GM12878 (cell line): ENCODE measurements around the gene FXN. TPM values are rescaled to one million over a fixed set of nuclear protein-coding genes. Genes with fewer than 3 reads are reported as not detected.

Experiments used
- ATAC-seq: fragments of 200-7000 bp; cut with Tn5 transposase; 3 replicates; pipeline ENCODE4 v1.9.1; 2020; ENCODE audit warnings: mild to moderate bottlenecking, moderate library complexity
- BruUV-seq: library from RNA; stranded (reverse); fragments of 400-500 nt; replicated peaks from 2 replicates; lab custom pipeline; 2021; lab: Mats Ljungman, UMichigan
- CTCF ChIA-PET: fragments of 300-600 bp; sonication (Branson Sonifier 250); formaldehyde crosslinking; extraction: SDS; loops from one replicate; lab custom pipeline; 2021; ENCODE audit warnings: inconsistent platforms; lab: Yijun Ruan, JAX
- POLR2A ChIA-PET: fragments of 350-600 bp; formaldehyde crosslinking; extraction: SDS; loops from one replicate; lab custom pipeline; 2021; ENCODE audit warnings: inconsistent platforms; lab: Charles Lee
- RAD21 ChIA-PET: fragments of 300-600 bp; sonication (Branson Sonifier 250); formaldehyde crosslinking; loops from one replicate; lab custom pipeline; 2023; ENCODE audit warnings: antibody characterized with exemption; ENCODE audit not compliant: unreplicated experiment; lab: Charles Lee
- SMC1A ChIA-PET: fragments of 300-600 bp; sonication (Branson Sonifier 250); formaldehyde crosslinking; loops from one replicate; lab custom pipeline; 2023; ENCODE audit not compliant: unreplicated experiment, uncharacterized antibody; lab: Charles Lee
- DNase-seq: peaks from one replicate; pipeline ENCODE4 v3.0.0-alpha.2; 2011; ENCODE audit warnings: low read depth, low spot score
- FAIRE-seq: peaks from 3 replicates; lab custom pipeline; 2011; peaks lifted over from hg19 to GRCh38; lab: Jason Lieb, UNC
- H2AFZ ChIP-seq: 2 replicates; pipeline ENCODE4 v1.6.0; 2011; ENCODE audit warnings: low read depth, low read length, control low read depth; ENCODE audit not compliant: control insufficient read depth
- H3K27ac ChIP-seq: 2 replicates; pipeline ENCODE4 v1.5.1; 2011; ENCODE audit warnings: control low read depth; ENCODE audit not compliant: control insufficient read depth, insufficient read depth
- H3K27me3 ChIP-seq, 2 experiments: replicated peaks in 1 of 2; 2 replicates each; pipeline versions ENCODE4 v1.6.0 to v1.6.1; 2011; ENCODE audit warnings: low read length in 1 of 2; ENCODE audit not compliant: control insufficient read depth in 2 of 2, insufficient read depth in 2 of 2
- H3K36me3 ChIP-seq, 2 experiments: 2 replicates each; pipeline ENCODE4 v1.5.1; 2011; ENCODE audit warnings: low read length in 1 of 2; ENCODE audit not compliant: control insufficient read depth in 2 of 2, insufficient read depth in 2 of 2
- H3K4me1 ChIP-seq: 2 replicates; pipeline ENCODE4 v1.6.1; 2011; ENCODE audit warnings: mild to moderate bottlenecking, low read length, moderate library complexity, mixed read lengths; ENCODE audit not compliant: control insufficient read depth, insufficient read depth
- H3K4me2 ChIP-seq: 2 replicates; pipeline ENCODE4 v1.6.0; 2011; ENCODE audit warnings: control low read depth; ENCODE audit not compliant: control insufficient read depth, insufficient read depth
- H3K4me3 ChIP-seq: fragments of 200-600 bp; sonication (generic); 2 replicates; pipeline ENCODE4 v1.5.1; 2016
- H3K79me2 ChIP-seq: 2 replicates; pipeline ENCODE4 v1.6.0; 2011; ENCODE audit warnings: low read length; ENCODE audit not compliant: control insufficient read depth, insufficient read depth
- H3K9ac ChIP-seq: 2 replicates; pipeline ENCODE4 v1.8.0; 2011; ENCODE audit warnings: low read length, control low read depth, mixed read lengths; ENCODE audit not compliant: control insufficient read depth, insufficient read depth
- H3K9me3 ChIP-seq: replicated peaks from 3 replicates; pipeline ENCODE4 v1.5.1; 2011; ENCODE audit warnings: mild to moderate bottlenecking, low read length; ENCODE audit not compliant: control insufficient read depth, insufficient read depth
- H4K20me1 ChIP-seq: 2 replicates; pipeline ENCODE4 v1.6.0; 2011; ENCODE audit not compliant: control insufficient read depth, insufficient read depth
- ATF7 ChIP-seq: fragments of 450-650 bp; IDR thresholded peaks from 2 replicates; pipeline ENCODE4 v1.6.1; 2016; ENCODE audit warnings: low read depth, mild to moderate bottlenecking
- HDGF ChIP-seq: fragments of 450-650 bp; IDR thresholded peaks from 2 replicates; pipeline ENCODE4 v1.6.1; 2016; ENCODE audit warnings: antibody characterized with exemption
- NBN ChIP-seq: fragments of 450-650 bp; IDR thresholded peaks from 2 replicates; pipeline ENCODE4 v1.6.1; 2016
- TCF12 ChIP-seq: IDR thresholded peaks from 2 replicates; pipeline ENCODE4 v1.6.1; 2011; ENCODE audit warnings: low read depth, mild to moderate bottlenecking, low read length
- TCF7 ChIP-seq: IDR thresholded peaks from 2 replicates; pipeline ENCODE4 v1.6.1; 2014; ENCODE audit warnings: antibody characterized with exemption, borderline replicate concordance
- WGBS: methylation state at CpG from one replicate; pipeline ENCODE4 v1.1.6; 2016; ENCODE audit warnings: low lambda C conversion rate; ENCODE audit not compliant: insufficient replicate concordance, insufficient coverage; ENCODE audit errors: missing lambda C conversion rate; 5-methylcytosine and 5-hydroxymethylcytosine counted together
- in situ Hi-C: fragments of 300-500 bp; cut with MboI; formaldehyde crosslinking; loops from 9 replicates; pipeline ENCODE4 v1.14.3; 2018; ENCODE audit warnings: mixed read lengths
- intact Hi-C: fragments of 100-400 bp; cut with micrococcal nuclease; formaldehyde crosslinking; loops from one replicate; pipeline ENCODE4 v1.14.2; 2022; ENCODE audit not compliant: unreplicated experiment
- polyA plus RNA-seq, 11 experiments: library from polyadenylated mRNA; depleted of rRNA in 4 of 11; unstranded in 6 of 11; stranded (reverse) in 5 of 11; fragments of >200 nt; fragmentation: Nextera tagmentation in 4 of 11; fragmentation: Illumina TruSeq in 1 of 11; extraction: Ambion mirVana in 4 of 11; extraction: Trizol in 1 of 11; gene quantifications; 1 replicate in 1 of 11; 2 replicates in 10 of 11; pipeline versions ENCODE4 v1.2.1 to v1.2.3, GENCODE V29; 2011 to 2016; ENCODE audit warnings: inconsistent platforms in 2 of 11, missing spikeins in 2 of 11, low read depth in 1 of 11
- total RNA-seq, 4 experiments: library from RNA; depleted of rRNA in 3 of 4; stranded (reverse); fragments of >200 nt in 3 of 4; fragmentation: Illumina TruSeq in 1 of 4; extraction: Trizol in 1 of 4; gene quantifications; 2 replicates each; pipeline versions ENCODE4 v1.2.1 to v1.2.3, GENCODE V29; 2013 to 2021
- TF ChIP-seq, protein P1 (sequence below): fragments of 450-650 bp; IDR thresholded peaks from 2 replicates; pipeline ENCODE4 v1.6.1; 2016; ENCODE audit warnings: mild to moderate bottlenecking
- TF ChIP-seq, protein P2 (sequence below): IDR thresholded peaks from 2 replicates; pipeline ENCODE4 v1.6.1; 2012; ENCODE audit warnings: improper control_type of control experiment, low read depth, low read length; ENCODE audit not compliant: insufficient replicate concordance
- TF ChIP-seq, protein P3 (sequence below): fragments of 450-650 bp; IDR thresholded peaks from 2 replicates; pipeline ENCODE4 v1.6.1; 2018; ENCODE audit warnings: borderline replicate concordance, mild to moderate bottlenecking; ENCODE audit not compliant: partially characterized antibody
- TF ChIP-seq, protein P4 (sequence below): fragments of 450-650 bp; IDR thresholded peaks from 2 replicates; pipeline ENCODE4 v1.6.1; 2016; ENCODE audit warnings: mild to moderate bottlenecking

Gene FXN
- total and polyA plus RNA-seq, 10 of the 15 experiments (the other 5 are each of a cell fraction or from before 2014, with no cell fraction given): 7.3 to 78.0 (median 23.2) TPM

DNA sequence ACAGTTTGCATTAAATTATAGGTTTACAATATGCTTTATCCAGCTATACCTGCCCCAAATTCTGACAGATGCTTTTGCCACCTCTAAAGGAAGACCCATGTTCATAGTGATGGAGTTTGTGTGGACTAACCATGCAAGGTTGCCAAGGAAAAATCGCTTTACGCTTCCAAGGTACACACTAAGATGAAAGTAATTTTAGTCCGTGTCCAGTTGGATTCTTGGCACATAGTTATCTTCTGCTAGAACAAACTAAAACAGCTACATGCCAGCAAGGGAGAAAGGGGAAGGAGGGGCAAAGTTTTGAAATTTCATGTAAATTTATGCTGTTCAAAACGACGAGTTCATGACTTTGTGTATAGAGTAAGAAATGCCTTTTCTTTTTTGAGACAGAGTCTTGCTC lies 41.0 kb downstream of the FXN start (continued):
- TF ChIP-seq, protein P1, sequence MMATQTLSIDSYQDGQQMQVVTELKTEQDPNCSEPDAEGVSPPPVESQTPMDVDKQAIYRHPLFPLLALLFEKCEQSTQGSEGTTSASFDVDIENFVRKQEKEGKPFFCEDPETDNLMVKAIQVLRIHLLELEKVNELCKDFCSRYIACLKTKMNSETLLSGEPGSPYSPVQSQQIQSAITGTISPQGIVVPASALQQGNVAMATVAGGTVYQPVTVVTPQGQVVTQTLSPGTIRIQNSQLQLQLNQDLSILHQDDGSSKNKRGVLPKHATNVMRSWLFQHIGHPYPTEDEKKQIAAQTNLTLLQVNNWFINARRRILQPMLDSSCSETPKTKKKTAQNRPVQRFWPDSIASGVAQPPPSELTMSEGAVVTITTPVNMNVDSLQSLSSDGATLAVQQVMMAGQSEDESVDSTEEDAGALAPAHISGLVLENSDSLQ: no peak
- TF ChIP-seq, protein P2, sequence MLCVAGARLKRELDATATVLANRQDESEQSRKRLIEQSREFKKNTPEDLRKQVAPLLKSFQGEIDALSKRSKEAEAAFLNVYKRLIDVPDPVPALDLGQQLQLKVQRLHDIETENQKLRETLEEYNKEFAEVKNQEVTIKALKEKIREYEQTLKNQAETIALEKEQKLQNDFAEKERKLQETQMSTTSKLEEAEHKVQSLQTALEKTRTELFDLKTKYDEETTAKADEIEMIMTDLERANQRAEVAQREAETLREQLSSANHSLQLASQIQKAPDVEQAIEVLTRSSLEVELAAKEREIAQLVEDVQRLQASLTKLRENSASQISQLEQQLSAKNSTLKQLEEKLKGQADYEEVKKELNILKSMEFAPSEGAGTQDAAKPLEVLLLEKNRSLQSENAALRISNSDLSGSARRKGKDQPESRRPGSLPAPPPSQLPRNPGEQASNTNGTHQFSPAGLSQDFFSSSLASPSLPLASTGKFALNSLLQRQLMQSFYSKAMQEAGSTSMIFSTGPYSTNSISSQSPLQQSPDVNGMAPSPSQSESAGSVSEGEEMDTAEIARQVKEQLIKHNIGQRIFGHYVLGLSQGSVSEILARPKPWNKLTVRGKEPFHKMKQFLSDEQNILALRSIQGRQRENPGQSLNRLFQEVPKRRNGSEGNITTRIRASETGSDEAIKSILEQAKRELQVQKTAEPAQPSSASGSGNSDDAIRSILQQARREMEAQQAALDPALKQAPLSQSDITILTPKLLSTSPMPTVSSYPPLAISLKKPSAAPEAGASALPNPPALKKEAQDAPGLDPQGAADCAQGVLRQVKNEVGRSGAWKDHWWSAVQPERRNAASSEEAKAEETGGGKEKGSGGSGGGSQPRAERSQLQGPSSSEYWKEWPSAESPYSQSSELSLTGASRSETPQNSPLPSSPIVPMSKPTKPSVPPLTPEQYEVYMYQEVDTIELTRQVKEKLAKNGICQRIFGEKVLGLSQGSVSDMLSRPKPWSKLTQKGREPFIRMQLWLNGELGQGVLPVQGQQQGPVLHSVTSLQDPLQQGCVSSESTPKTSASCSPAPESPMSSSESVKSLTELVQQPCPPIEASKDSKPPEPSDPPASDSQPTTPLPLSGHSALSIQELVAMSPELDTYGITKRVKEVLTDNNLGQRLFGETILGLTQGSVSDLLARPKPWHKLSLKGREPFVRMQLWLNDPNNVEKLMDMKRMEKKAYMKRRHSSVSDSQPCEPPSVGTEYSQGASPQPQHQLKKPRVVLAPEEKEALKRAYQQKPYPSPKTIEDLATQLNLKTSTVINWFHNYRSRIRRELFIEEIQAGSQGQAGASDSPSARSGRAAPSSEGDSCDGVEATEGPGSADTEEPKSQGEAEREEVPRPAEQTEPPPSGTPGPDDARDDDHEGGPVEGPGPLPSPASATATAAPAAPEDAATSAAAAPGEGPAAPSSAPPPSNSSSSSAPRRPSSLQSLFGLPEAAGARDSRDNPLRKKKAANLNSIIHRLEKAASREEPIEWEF: no peak
- TF ChIP-seq TCF7 (no peak), HDGF (no peak), ATF7 (no peak)

DNA sequence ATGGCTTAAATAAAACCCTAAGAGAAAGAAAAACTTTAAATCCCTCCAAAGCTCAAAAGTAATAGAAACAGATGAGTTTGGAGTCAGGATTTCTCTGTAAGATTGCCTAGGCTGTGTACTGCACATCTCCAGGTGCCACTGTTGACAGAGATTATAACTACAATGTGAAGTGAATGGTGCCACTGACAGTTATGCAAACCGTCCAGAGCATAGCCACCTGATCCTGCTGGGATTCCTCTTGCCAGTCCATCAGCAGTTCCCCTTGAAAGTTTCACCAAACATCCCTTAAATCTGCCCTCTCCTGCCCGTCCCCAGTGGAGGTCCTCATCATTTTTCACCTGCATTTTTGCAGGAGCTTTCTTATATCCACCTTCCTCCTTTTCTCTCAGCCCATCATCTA lies 42.5 kb downstream of the FXN start:
- no peaks in the 10 kb centered on the region; a peak in 1 of 4 replicates for H3K36me3 ChIP-seq
- H3K27me3 ChIP-seq: no peaks in the 10 kb centered on the region
- no TSS peak for BruUV-seq
- H3K4me2 ChIP-seq: no peak overlapping the region
- no peak overlapping the region for H2AFZ ChIP-seq
- 60% methylated on average over 2 of the region's 2 CpGs for WGBS
- no peak for DNase-seq
- in situ Hi-C loops (no loop called here), intact Hi-C loops (no loop called here)
- no peak overlapping the region for H3K4me3 ChIP-seq
- RAD21 ChIA-PET: no interaction called here
- POLR2A ChIA-PET: interaction anchor here (0.5 kb wide), 1 partner anchor 103 kb away, joined by 4 read pairs; no protein-coding TSS in a partner anchor
- SMC1A ChIA-PET: no interaction called here
- no peak for ATAC-seq
- H3K4me1 ChIP-seq: no peaks in the 10 kb centered on the region
- no peaks in the 10 kb centered on the region for H3K9me3 ChIP-seq
- no peaks in the 10 kb centered on the region for H4K20me1 ChIP-seq
- H3K27ac ChIP-seq: no peak overlapping the region
- no peak overlapping the region for H3K9ac ChIP-seq
- H3K79me2 ChIP-seq: no peaks in the 10 kb centered on the region
- CTCF ChIA-PET: interaction anchor here (2.3 kb wide), 1 partner anchor 115 kb away, joined by 8 read pairs; no protein-coding TSS in a partner anchor
- no peak for FAIRE-seq
- TF ChIP-seq TCF12 (no peak), NBN (no peak)
- TF ChIP-seq, protein P3, sequence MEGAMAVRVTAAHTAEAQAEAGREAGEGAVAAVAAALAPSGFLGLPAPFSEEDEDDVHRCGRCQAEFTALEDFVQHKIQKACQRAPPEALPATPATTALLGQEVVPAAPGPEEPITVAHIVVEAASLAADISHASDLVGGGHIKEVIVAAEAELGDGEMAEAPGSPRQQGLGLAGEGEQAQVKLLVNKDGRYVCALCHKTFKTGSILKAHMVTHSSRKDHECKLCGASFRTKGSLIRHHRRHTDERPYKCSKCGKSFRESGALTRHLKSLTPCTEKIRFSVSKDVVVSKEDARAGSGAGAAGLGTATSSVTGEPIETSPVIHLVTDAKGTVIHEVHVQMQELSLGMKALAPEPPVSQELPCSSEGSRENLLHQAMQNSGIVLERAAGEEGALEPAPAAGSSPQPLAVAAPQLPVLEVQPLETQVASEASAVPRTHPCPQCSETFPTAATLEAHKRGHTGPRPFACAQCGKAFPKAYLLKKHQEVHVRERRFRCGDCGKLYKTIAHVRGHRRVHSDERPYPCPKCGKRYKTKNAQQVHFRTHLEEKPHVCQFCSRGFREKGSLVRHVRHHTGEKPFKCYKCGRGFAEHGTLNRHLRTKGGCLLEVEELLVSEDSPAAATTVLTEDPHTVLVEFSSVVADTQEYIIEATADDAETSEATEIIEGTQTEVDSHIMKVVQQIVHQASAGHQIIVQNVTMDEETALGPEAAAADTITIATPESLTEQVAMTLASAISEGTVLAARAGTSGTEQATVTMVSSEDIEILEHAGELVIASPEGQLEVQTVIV: no peak
- TF ChIP-seq, protein P4, sequence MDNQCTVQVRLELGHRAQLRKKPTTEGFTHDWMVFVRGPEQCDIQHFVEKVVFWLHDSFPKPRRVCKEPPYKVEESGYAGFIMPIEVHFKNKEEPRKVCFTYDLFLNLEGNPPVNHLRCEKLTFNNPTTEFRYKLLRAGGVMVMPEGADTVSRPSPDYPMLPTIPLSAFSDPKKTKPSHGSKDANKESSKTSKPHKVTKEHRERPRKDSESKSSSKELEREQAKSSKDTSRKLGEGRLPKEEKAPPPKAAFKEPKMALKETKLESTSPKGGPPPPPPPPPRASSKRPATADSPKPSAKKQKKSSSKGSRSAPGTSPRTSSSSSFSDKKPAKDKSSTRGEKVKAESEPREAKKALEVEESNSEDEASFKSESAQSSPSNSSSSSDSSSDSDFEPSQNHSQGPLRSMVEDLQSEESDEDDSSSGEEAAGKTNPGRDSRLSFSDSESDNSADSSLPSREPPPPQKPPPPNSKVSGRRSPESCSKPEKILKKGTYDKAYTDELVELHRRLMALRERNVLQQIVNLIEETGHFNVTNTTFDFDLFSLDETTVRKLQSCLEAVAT: no peak
